GM13977 (cell line): ENCODE measurements around the gene CAMK2A.

Source experiments
- DNase-seq: peaks from one replicate; pipeline ENCODE4 v3.0.0; 2012; ENCODE audit warnings: low spot score
- in situ Hi-C: fragments of 300-500 bp; cut with MboI; formaldehyde crosslinking; loops from one replicate; pipeline ENCODE4 v1.12.0; 2022; ENCODE audit warnings: low sequenced_read_pairs, low pct_unique_long_range_greater_than_20kb, mixed read lengths, inconsistent platforms; ENCODE audit not compliant: unreplicated experiment
- TF ChIP-seq, protein P1 (sequence below): IDR thresholded peaks from 2 replicates; pipeline ENCODE4 v1.5.1; 2012; ENCODE audit warnings: mild to moderate bottlenecking, control low read depth; ENCODE audit not compliant: insufficient read depth; ENCODE audit errors: extremely low read depth, missing control alignments

CAMK2A gene

GRCh38 chr5:150206098-150206778 lies 83.3 kb downstream of the CAMK2A start:
- DNase-seq, result no peak
- TF ChIP-seq, protein P1, sequence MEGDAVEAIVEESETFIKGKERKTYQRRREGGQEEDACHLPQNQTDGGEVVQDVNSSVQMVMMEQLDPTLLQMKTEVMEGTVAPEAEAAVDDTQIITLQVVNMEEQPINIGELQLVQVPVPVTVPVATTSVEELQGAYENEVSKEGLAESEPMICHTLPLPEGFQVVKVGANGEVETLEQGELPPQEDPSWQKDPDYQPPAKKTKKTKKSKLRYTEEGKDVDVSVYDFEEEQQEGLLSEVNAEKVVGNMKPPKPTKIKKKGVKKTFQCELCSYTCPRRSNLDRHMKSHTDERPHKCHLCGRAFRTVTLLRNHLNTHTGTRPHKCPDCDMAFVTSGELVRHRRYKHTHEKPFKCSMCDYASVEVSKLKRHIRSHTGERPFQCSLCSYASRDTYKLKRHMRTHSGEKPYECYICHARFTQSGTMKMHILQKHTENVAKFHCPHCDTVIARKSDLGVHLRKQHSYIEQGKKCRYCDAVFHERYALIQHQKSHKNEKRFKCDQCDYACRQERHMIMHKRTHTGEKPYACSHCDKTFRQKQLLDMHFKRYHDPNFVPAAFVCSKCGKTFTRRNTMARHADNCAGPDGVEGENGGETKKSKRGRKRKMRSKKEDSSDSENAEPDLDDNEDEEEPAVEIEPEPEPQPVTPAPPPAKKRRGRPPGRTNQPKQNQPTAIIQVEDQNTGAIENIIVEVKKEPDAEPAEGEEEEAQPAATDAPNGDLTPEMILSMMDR, result no peak
- in situ Hi-C loops, result loop anchor here (25.0 kb wide), 1 partner anchor 569 kb away; no protein-coding TSS in a partner anchor

DNA sequence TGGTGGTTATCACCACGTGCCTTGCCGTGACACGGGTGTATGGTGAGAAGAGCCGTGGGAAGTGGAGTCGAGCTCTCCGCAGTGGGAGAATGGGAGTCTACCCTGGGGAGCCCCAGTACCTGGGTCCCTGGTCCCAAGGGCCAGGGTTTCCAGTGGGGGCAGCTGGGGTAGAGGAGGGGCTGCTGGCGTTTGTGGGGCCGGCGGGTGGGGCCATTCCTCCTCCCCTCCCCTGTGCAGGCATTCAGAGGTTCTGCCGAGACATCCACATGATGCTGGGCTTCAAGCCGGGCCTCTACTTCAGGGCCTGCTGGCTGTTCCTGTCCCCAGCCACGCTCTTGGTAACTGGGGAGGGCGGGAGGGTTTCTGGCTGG lies 85.0 kb downstream of the CAMK2A start:
- in situ Hi-C loops, result loop anchor here (25.0 kb wide), 1 partner anchor 567 kb away; no protein-coding TSS in a partner anchor
- DNase-seq, result no peak
- TF ChIP-seq, protein P1, result no peak

DNA sequence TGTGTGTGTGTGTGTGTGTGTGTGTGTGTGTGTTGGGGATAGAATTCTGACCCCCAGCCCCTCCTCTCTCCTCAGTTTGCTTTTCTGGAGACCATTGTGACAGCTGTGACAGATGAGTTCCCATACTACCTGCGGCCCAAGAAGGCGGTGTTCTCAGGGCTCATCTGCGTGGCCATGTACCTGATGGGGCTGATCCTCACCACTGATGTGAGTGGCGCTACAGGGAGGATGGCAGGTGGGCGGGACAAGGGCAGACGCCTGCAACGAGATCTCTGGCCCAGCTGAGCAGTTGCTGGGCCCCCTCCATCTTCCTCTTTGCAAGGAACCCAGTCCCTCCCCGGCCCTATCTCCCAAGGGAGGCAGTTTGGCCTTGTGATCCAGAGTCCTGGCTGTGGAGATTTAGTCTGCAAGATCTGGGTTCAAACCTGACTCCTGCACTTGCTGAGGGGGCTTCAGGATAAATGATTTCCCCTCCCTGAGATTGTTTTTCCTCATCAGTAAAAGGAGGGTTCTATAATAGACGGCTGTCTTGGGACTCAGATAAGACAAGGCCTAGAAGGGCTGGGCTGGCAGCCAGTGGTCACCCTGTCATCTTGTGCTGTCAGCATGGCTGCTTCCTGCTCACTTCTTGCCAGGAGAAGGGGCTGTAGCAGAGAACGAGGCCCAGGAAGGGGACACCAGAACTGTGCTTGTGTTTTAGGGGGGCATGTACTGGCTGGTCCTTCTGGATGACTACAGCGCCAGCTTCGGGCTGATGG lies 85.6 kb downstream of the CAMK2A start:
- DNase-seq, result no peak
- TF ChIP-seq, protein P1, result no peak
- in situ Hi-C loops, result loop anchor here (25.0 kb wide), 1 partner anchor 567 kb away; no protein-coding TSS in a partner anchor

DNA sequence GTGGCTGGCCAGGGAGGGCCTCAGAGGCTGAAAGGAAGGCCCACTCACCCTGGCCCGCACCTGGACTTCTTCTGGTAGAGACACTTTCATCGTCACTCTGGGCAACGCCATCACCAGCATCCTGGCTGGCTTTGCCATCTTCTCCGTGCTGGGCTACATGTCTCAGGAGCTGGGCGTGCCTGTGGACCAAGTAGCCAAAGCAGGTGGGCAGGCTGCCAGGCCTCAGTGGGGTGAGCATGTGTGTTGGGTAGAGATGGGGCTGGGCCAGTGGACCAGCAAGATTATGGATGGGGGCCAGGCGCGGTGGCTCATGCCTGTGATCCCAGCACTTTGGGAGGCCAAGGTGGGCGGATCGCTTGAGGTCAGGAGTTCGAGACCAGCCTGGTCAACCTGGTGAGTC lies 87.1 kb downstream of the CAMK2A start:
- no peak for DNase-seq
- in situ Hi-C loops, result loop anchor here (25.0 kb wide), 1 partner anchor 565 kb away; no protein-coding TSS in a partner anchor

DNA sequence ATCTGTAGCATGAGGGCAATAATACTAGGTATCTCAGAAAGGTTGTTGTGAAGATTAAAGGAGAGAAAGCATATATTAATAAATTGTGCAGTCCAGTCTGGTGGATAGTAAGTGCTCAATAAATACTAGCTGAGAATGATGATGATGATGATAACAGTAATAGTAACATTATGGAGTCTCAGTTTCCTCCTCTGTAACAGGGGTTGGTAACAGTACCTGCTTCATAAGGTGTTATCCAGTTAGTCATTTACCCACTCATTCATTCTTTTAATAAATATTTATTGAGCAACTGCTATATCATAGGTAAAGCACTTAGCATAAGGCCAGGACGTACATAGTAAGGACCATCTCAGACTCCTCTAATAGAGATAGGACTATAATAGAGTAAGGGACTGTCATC lies 92.1 kb downstream of the CAMK2A start:
- in situ Hi-C loops, result no loop called here
- no peak for DNase-seq
- TF ChIP-seq, protein P1, result no peak

More for the DNA sequence above, 87.1 kb downstream of the CAMK2A start:
- TF ChIP-seq, protein P1, result no peak

DNA sequence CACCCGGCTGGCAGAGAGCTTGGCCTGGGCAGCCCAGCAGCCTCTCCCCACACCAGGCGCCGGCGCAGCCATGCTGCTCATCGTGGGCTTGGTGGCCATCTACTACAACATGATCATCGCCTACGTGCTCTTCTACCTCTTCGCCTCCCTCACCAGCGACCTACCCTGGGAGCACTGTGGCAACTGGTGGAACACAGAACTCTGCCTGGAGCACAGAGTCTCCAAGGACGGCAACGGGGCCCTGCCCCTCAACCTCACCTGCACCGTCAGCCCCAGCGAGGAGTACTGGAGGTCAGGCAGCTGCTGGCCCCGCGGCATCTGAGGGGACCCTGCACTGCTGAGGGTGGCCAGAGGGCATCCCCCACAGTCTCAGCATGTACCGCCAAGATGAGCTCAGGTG lies 92.6 kb downstream of the CAMK2A start:
- DNase-seq, result no peak
- TF ChIP-seq, protein P1, result no peak
- in situ Hi-C loops, result no loop called here
